Muscle of back (tissue), 11 donors: ENCODE data around the gene TUBB6. TPM values are rescaled to one million over a fixed set of nuclear protein-coding genes. Genes with fewer than 3 reads are reported as not detected.

Source experiments
- DNase-seq, 3 donors: peaks; one replicate each; pipeline versions ENCODE4 v3.0.0 to v3.0.0-alpha.2; 2013
- polyA plus RNA-seq, 10 donors: library from polyadenylated mRNA; unstranded; fragments of 120-200 nt; gene quantifications; one replicate each; pipeline ENCODE4 v1.2.1, GENCODE V29; 2013; ENCODE audit not compliant: insufficient read length in 10 of 10

Gene TUBB6
- polyA plus RNA-seq, 10 donors: 155 to 277 (median 220) TPM

- no peak for DNase-seq
These were observed 20.8 kb upstream of the TUBB6 start for GRCh38 chr18:12287131-12287681.

- peak; percentile 83 to 91 (median 87) for DNase-seq
These were observed 20.2 kb upstream of the TUBB6 start for GRCh38 chr18:12287684-12288402.

GRCh38 chr18:12288403-12288755, 19.7 kb upstream of the TUBB6 start:
- DNase-seq: no peak

- no peak for DNase-seq
These were observed 18.0 kb upstream of the TUBB6 start for GRCh38 chr18:12290086-12290485.

- DNase-seq: no peak
These were observed 16.9 kb upstream of the TUBB6 start for GRCh38 chr18:12291161-12291560.

GRCh38 chr18:12291690-12292089, 16.4 kb upstream of the TUBB6 start:
- DNase-seq: no peak

- no peak for DNase-seq
These were observed 14.2 kb upstream of the TUBB6 start for GRCh38 chr18:12293831-12294230.

- DNase-seq: no peak
These were observed 12.5 kb upstream of the TUBB6 start for GRCh38 chr18:12295389-12296086.

GRCh38 chr18:12296087-12296403, 12.0 kb upstream of the TUBB6 start:
- no peak for DNase-seq

- no peak for DNase-seq
These were observed 11.6 kb upstream of the TUBB6 start for GRCh38 chr18:12296457-12296856.

GRCh38 chr18:12299862-12300261, 8.2 kb upstream of the TUBB6 start:
- DNase-seq: no peak

GRCh38 chr18:12301263-12302005, 6.6 kb upstream of the TUBB6 start:
- no peak for DNase-seq

- no peak for DNase-seq
These were observed 5.5 kb upstream of the TUBB6 start for GRCh38 chr18:12302391-12303147.

GRCh38 chr18:12304351-12305210, 3.5 kb upstream of the TUBB6 start:
- no peak for DNase-seq

- no peak for DNase-seq
These were observed 2.8 kb upstream of the TUBB6 start for GRCh38 chr18:12305211-12305610.

GRCh38 chr18:12305930-12306629, 2.0 kb upstream of the TUBB6 start:
- DNase-seq: no peak

GRCh38 chr18:12306752-12307700, 1.0 kb upstream of the TUBB6 start:
- DNase-seq: peak; percentile 62 to 91 (median 76)

- DNase-seq: peak; percentile 69 to 93 (median 82)
These were observed 502 bp downstream of the TUBB6 start for GRCh38 chr18:12308386-12309100.
